ENCODE data around the gene CORIN.

DNA sequence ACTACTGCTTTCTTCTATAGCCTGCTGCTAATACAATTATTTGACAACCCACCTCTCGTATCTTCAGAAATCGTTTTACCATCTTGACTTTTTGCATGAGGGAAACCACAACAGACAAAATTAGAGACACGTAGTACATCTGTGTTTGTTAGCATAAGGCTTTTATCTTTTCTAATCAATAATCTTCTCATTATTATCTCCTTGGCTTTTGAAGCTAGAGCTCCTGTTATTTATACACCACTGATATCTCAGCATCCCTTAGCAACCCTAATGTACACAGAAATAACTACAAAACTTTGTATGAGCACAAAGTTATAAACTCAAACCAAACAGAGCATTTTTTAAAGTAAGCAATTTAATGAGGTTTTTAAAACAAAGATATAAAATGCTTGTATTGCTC is 39.7 kb downstream of the CORIN start:
- TF ChIP-seq CTCF (IDR thresholded peaks at IDR 0.05) (no peak), EP300 (IDR thresholded peaks at IDR 0.05) (no peak), POLR2A (IDR thresholded peaks at IDR 0.05) (no peak), POLR2AphosphoS5 (IDR thresholded peaks at IDR 0.05) (no peak)
